Measurements from ENCODE around the gene SLC6A19. TPM values are rescaled to one million over a fixed set of nuclear protein-coding genes. Genes with fewer than 3 reads are reported as not detected.

The SLC6A19 gene
- total and polyA plus RNA-seq, 10 of the 15 experiments (the other 5 are each of a cell fraction or from before 2014, with no cell fraction given) = 0.01 to 0.03 TPM; not detected in 8

DNA sequence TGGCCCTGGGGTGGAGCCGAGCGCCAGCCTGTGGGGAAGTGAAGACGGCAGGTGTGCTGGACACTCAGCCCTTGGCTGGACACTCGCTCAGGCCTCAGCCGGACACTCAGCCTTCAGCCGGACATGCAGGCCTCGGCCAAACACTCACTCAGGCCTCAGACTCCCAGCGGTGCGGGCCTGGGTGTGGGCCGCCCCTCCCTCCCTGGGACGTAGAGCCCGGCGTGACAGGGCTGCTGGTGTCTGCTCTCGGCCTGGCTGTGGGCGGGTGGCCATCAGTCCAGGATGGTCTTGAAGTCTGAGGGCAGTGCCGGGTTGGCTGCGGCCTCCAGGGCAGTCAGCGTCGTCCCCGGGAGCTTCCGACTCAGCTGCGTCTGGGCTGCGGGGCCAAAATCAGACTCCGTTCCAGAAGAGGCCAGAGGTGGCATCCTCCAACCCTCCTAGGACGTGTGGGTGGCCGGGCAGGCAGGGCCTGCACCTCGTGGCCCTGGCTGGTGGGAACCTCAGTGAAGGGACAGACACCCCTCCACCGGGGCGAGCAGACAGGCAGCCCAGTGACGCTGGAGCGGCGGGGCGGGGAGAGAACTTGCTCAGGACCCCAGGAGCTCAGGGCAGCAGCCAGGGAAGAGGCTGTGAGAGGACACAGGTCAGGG is 52.2 kb downstream of the SLC6A19 start:
- Histone ChIP-seq H3K9me3 (replicated peaks; ENCODE audit: control insufficient read depth, insufficient read depth, low read length) (no peaks in the 10 kb centered on the region), H3K4me3 (no peak overlapping the region), H3K27ac (ENCODE audit: control insufficient read depth, insufficient read depth) (no peak overlapping the region), H3K4me2 (ENCODE audit: control insufficient read depth, insufficient read depth) (no peak overlapping the region), H3K27me3 (replicated peaks in 1 of 2; ENCODE audit: control insufficient read depth in 2 of 2, insufficient read depth in 2 of 2, low read length in 1 of 2) (no peaks in the 10 kb centered on the region), H4K20me1 (ENCODE audit: control insufficient read depth, insufficient read depth) (no peaks in the 10 kb centered on the region), H3K9ac (ENCODE audit: control insufficient read depth, insufficient read depth, low read length) (no peak overlapping the region), H3K36me3 (ENCODE audit: control insufficient read depth in 2 of 2, insufficient read depth in 2 of 2, low read length in 1 of 2) (no peaks in the 10 kb centered on the region; a peak in 1 of 4 replicates), H3K4me1 (ENCODE audit: control insufficient read depth, insufficient read depth, low read length) (no peaks in the 10 kb centered on the region), H2AFZ (ENCODE audit: control insufficient read depth, low read depth, low read length) (no peak overlapping the region), H3K79me2 (ENCODE audit: control insufficient read depth, insufficient read depth, low read length) (no peaks in the 10 kb centered on the region)
- CTCF ChIA-PET = no interaction called here
- in situ Hi-C loops (cut with MboI) (no loop called here), intact Hi-C loops (cut with micrococcal nuclease; ENCODE audit: unreplicated experiment) (no loop called here)
- POLR2A ChIA-PET = no interaction called here
- 70% methylated on average over 30 of the region's 33 CpGs for WGBS (ENCODE audit: insufficient coverage, insufficient replicate concordance, low lambda C conversion rate, missing lambda C conversion rate)
- ATAC-seq = no peak
- RAD21 ChIA-PET (ENCODE audit: unreplicated experiment) = no interaction called here
- DNase-seq (ENCODE audit: low read depth, low spot score) = no peak
- TF ChIP-seq MYB (IDR thresholded peaks at IDR 0.05; ENCODE audit: borderline replicate concordance, low read depth, low read length) = no peak
- TF ChIP-seq ZNF207 (IDR thresholded peaks at IDR 0.05; ENCODE audit: borderline replicate concordance) = no peak
- TF ChIP-seq KAT2A (conservative IDR thresholded peaks at IDR 0.05; ENCODE audit: control insufficient read depth, low read depth, low read length) = no peak
- no peak for TF ChIP-seq EGR1 (IDR thresholded peaks at IDR 0.05; ENCODE audit: borderline replicate concordance in 1 of 2, low read depth in 2 of 2, low read length in 2 of 2)
- TF ChIP-seq RELB (IDR thresholded peaks at IDR 0.05; ENCODE audit: low read depth) = no peak
- TF ChIP-seq JUNB (IDR thresholded peaks at IDR 0.05) = no peak
- TF ChIP-seq, protein P1, sequence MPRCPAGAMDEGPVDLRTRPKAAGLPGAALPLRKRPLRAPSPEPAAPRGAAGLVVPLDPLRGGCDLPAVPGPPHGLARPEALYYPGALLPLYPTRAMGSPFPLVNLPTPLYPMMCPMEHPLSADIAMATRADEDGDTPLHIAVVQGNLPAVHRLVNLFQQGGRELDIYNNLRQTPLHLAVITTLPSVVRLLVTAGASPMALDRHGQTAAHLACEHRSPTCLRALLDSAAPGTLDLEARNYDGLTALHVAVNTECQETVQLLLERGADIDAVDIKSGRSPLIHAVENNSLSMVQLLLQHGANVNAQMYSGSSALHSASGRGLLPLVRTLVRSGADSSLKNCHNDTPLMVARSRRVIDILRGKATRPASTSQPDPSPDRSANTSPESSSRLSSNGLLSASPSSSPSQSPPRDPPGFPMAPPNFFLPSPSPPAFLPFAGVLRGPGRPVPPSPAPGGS (IDR thresholded peaks at IDR 0.05; ENCODE audit: borderline replicate concordance, insufficient read depth, low read depth, low read length, poor library complexity, severe bottlenecking) = no peak
- TF ChIP-seq NBN (IDR thresholded peaks at IDR 0.05) = no peak
- no peak for TF ChIP-seq IRF3 (IDR thresholded peaks at IDR 0.05)
- no peak for TF ChIP-seq RAD51 (IDR thresholded peaks at IDR 0.05)
- no peak for TF ChIP-seq TCF3 (IDR thresholded peaks at IDR 0.05; ENCODE audit: borderline replicate concordance, insufficient read depth, low read depth, low read length)
- no peak for TF ChIP-seq ZNF274 (IDR thresholded peaks at IDR 0.05; ENCODE audit: insufficient read depth, insufficient read length)
- no peak for TF ChIP-seq RUNX3 (IDR thresholded peaks at IDR 0.05; ENCODE audit: low read length)
- no peak for TF ChIP-seq BACH1 (IDR thresholded peaks at IDR 0.05; ENCODE audit: borderline replicate concordance)
- no TSS peak for BruUV-seq (replicated peaks)
- FAIRE-seq = no peak
- SMC1A ChIA-PET (ENCODE audit: uncharacterized antibody, unreplicated experiment) = no interaction called here

All from GM12878 (cell line).